ENCODE data around the gene ZNF536.

ZNF536 gene

DNA sequence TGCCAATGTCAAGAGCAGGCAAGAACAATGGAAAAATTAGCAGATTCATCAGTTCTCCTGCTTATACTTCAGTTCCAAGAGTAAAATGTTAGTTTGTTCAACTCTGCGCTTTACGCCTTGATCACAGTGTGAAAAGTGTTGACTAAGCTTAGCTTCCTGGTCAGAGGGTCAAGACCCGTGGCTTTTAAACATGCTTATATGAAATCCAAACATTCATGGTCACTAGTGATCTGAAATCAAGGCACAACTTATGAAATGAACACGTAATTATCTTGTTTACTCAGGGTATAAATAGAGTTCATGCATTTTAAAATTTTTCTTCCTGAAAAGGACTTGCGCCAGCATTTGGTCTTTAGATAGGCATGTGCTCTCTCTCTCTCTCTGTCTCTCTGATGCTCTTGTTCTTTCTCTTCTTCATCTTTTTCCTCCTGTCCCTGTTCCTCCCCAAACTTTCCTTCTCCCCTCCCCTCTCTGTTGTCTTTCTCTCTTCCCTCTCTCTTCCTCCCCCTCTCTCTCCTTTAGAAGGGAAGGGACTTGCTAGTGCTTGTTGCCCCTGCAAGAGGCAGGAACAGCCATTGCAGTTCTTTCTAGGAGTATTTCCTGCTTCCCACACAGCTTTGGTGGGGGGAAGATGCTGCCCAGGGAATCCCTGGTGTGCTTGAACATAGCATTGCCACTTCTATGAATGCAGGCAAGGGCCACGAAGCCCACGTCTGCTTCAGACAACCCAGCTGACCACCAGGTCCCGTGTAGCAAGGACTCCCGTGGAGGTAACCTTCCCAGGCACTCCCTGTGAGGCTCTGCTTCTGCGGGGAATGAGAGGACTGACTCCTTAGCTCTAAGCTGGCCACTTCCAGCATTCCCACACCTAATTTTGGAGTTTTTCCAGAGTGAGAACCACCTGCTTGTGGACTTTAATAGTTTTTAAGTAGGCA lies 7.1 kb upstream of the ZNF536 start:
- DNase-seq: no peak

DNA sequence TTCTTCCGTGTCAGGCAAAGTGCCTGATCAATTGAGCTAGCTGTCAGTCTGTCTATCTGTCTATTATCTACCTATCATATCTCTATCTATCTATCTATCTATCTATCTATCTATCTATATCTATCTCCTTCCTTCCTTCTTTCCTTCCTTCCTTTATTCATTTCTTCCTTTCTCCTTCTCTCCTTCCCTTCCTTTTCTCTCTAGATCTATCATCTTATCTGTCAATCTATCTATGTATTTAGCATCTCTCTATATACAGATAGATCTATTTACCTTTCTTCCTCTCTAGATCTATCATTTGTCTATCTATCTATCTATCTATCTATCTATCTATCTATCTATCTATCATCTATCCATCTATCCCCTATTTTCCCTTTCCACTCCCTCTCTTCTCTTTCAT lies 5.9 kb upstream of the ZNF536 start:
- no peak for DNase-seq

DNA sequence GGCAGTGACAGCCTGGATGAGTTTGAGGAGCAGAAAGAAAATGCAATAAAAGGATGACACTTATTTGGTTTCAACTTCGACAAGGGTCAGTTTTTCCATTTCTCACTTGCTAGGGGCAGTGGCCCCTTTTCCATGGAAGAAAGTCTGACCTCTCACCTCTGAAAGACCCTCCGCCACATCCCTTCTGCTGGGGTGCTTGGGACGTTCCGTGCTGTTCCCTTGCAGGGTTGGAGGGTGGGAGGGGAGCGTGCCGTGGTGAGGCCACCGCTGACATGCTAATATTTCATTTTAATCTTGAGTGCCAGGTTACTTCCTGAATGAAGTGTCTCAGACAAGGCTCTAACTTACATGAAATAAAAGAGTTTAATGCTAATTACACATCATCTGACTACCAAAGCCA lies 5.2 kb upstream of the ZNF536 start:
- DNase-seq: no peak

DNA sequence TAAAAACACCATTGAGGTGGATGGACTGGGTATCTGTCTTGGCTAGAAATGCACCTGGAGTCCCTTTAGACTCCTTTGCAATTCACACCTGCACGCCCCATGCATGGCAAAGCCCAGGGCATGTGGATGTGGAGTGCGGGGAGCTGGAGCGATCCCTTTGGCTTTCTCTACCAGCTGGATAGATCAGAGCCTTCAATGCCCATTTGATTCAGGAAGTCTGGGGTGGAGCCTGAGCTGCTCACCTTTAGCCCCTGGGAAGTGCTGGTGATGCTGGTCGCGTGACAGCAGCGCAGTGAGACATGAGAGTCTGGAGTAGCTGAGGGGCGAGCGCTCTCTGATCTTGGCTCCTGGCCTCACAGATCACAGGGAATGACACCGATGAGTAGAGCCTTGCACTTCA lies 4.8 kb upstream of the ZNF536 start:
- no peak for DNase-seq

DNA sequence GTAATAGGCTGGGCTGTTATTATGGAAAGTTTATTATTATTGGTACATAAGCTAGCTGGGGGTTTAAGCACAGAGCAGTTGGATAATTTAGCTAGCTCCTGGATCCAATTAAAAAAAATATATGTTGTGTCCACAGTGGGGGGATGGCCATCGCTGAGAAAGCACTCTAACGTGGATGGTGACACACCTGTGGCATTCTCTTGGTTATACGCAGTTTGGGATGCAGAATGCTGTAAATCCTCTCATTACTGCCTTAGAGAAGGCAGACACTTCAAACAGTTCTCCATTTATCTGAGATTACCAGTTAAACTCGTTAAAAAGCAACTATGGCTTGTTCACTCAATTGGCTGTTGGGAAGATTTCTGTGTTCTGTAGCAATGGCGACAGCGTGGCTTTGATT lies 2.4 kb upstream of the ZNF536 start:
- no peak for DNase-seq

DNA sequence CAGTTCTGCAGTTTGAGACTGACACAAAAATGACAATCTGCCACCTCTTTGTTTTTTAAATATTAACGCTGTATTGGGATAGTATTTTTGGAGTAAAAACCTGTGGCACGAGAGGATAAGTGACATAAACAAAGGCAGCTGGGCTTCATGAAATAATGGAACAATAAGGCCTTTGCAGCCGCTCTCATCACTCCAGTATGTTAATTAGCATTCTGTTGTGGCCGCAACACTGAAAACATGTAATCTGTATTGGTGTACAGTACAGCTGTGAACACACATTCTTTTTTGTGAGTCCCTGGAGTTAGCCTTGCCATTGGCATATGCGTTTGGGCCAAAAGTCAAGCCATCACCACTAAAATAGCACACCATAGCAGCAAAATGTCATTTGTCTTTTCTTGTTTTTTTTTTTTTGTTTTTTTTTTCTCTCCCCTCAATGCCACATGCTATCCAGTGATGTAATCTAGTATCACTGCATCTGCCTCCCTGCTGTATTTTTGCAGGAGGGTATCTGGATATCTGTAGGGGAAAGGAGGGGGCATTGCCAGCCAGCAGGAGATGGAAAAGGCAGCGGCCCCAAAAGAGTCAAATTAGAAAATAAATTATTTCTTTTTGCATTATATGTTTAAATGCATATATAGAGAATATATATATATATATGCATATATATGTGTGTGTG lies 885 bp upstream of the ZNF536 start:
- peak; percentile 16 for DNase-seq

DNA sequence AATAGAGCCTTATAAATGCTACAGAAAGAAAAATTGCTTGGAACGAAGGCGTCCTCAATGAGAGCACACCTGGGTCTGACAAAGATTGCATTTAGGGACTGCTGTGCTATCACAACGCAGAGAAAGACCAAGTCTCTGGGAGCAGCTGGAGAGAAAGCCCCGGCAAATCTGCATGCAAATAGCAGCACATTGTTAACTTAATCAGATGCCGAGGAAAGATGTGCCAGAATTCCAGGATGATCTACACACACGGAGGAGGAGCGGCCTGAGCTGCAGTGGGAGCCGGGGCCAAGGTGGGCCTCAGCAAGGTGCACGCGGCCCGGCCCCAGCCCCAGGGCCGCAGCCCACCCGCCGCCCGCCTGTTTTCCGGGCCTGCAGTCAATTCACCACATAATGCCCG lies 1.4 kb downstream of the ZNF536 start:
- no peak for DNase-seq

DNA sequence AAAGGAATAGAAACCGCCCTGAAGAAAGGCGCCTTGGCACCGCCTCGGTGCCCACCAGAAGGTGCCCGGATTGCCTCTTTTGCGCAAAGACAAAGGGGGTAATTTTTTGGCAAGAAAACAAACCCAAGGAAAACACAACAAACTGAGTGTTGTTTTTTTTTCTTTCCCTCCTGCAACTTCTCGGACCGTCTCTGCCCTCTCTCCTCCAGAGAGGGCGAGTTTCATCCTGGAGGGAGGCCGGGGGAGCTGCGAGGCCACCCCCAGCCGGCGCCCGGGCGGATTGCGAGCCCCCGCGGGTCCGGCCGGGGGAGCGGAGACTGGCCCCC lies 2.3 kb downstream of the ZNF536 start:
- no peak for DNase-seq

DNA sequence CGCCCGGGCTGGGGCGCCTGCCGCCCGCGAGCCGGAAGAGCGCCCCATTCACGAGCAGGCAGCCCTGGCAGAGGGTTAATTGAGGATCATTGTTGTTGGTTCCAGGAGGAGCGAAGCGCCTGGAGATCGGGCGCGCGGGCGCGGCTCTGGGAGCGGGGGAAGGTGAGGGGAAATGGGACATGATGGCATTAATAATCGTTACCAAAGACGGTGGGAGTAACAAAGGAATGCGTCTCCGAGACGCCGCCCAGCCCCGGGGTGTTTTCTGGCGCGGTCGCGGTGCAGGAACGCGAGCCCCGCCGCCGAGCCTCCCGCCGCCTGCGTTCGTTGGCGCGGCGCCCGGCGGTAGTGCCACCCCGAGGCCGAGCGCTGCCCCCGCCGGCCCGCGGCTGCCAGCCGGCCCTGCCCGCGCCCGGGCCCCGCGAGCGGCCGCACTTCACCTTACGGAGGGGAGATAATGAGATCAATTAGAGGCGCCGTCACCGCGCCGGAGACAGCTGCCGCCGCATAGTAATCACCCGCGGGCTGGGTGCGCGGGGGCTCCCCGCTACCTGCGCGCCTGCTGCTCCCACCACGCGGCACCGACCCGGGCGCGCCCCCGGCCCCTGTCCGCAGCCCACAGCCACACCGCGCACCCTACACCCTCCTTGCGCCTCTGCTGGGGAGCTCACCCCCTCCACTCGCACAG lies 2.8 kb downstream of the ZNF536 start:
- peak; percentile 6 for DNase-seq

DNA sequence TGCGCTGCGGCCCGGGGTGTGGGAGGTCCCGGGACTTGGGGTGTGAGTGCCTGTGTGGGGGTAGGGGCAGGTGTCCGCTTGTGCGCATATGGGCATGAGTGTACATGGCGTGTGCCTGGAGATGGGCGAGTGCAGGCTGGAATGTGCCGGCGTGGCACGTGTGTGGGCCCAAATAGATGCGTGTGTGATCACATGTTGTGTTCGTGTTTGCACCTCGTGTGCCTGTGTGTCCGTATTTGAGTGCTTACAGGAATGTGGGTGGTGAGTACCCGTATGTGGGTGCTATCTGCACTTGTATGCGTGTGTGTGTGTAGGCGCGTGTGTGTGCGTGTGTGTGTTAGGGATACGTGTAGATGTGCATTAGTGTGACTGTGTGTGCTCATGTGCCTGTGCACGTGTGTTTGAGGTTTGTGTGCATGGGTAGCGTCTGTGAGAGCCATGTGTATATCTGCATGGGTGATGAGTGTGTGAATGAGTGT lies 3.4 kb downstream of the ZNF536 start:
- no peak for DNase-seq

DNA sequence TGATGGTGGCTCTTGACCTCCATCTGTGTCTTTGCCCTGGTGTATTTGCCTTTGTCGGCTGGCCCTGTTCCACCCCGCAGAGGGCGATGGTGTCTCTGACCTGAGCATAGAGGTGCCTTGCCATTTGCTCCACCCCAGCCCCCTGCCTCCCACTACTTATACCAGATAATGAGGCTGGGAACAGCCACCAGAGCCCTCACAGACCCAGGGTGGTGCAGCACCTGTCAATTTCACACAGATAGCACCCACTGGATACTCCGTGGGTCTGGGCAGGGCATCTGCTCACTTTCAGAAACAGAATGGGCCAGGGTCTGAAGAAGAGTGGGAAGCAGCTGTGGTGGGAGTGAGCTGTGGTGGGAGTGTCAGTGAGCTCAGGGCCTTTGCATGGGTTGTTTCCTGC lies 4.1 kb downstream of the ZNF536 start:
- DNase-seq: no peak

DNA sequence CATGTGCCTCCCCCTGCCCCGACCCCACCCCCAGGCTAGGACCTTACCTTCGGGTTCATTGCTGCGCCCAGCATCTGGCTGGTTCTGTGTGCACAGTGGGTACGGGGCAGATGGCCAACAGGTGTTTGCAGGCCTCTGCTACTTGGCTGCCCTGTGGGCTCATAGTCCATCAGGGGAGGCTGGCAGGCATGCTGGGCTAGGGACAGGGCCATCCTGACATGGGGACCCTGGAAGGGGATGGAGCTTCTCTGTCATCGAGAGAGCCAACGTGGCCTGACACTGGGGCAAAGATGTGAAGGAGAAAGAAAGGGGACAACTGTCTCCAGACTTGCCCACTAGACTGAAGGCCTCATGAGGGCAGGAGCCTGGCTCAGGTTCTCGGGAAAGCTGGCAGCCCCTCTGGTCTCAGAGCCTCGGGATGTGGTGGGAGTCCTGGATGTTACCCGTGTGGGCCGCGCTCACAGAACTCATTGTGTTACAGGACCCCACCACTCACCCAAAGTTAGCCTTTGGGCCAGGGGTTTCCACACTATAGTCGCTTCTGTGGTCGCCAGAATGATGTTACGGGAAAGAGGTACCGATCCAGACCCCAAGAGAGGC lies 4.7 kb downstream of the ZNF536 start:
- DNase-seq: no peak

DNA sequence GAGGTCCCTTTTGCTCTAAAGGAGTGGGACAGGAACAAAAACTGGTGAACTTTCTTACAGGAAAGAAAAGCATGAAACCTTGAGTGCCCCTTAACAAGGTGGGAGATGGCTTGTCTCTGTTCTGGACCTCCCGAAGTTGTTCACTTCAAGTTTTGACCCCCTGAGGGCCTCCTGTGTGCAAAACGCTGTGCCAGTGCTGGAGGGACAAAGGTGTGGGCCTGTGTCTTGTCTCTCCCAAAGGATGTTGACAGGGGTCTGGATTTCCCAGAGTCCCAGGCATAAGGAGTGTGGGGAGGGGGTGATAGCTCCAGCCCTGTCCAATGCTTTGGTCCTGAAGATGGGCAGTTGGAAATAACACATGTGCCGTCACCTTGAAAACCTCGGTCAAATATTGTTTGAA lies 6.5 kb downstream of the ZNF536 start:
- no peak for DNase-seq

DNA sequence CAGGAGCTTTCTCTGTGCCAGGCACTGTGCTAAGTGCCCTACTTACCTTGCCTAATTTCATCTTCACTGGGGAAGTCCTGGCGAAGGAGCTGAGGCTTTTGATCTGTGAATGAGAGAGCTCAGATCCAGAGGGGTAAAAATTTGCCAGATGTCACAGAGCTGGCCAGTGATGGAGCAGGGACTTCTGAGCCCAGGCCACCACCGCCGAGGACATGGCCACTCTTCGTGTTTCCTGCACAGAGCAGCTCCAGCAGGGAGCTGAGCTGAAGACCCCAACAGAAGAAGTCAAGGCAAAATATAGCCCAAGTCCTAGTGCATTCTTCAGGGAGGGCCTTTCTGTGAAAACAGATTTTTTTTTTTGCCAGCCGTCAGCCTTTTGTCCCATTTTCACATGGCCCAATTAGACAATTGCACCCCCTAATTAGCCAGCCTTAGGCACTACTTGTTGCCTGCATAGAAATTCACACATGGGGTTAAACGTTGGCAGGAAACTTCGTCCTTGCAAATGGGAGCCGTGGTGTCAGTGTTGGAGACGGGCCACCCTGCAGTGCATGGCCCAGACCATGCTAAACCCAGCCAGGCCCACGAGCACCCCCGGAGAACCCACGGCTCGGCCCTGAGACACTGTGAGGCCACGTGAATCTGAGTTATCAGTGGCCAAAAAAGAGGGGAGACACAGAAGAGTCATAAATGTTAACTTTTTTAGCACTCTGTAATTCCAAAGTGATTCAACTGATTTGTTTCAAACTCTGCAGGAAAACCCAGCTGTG lies 7.8 kb downstream of the ZNF536 start:
- no peak for DNase-seq

DNA sequence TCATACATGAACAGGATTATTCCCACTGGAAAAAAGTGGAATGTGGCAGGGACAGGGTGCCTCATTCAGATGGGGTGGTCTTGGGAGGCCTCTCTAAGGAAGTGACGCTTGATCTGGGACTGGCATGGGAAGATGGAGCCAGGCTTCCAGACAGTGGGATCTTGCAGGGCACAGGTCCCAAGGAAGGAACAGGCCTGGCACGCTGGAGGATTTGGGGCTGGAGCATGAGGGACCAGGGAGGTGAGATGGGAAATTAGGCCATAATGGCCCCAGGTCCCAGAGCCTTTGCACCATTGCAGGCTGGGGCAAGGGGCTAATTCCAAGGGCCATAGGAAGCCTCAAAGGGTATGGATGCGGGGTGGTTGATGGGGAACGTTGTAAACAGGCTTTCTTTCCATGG lies 9.2 kb downstream of the ZNF536 start:
- DNase-seq: no peak

DNA sequence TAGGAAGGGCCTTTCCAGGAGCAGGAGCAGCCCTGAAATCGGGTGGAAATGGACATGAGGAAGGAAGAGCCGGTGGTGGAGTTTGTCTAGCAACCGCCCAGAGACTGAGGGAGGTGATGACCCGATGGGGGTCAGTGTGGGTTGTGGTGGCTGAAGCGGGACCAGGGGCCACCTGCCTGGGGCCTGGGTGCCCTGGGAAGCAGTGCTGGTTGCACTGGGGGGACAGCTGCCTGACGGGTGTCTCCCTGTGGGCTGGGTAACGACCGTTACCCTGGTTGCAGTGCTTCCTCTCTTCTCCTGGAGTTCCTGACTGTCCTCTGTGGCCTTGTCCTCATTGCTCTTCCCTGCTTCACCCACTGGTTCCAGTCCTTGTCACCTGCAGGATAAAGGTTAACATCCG lies 13.0 kb downstream of the ZNF536 start:
- DNase-seq: no peak

DNA sequence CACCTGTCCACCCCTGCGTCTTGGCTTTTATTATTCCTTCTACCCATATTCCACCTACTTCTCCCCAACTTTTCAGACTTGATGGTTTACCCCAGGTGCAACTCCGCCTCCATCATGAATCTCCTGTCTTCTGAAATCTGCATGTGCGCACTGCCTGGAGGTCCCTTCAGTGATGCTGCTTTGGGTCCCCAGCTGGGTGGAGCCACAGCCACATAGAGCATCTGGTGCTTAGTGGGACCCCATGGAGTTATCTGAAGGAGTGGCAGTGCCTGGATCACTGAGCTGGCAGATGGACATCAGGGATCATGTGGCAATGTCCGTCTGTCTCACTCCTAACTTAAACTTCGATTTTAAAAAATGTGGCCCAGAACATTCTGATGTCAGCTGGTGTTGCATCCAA lies 13.5 kb downstream of the ZNF536 start:
- DNase-seq: no peak

DNA sequence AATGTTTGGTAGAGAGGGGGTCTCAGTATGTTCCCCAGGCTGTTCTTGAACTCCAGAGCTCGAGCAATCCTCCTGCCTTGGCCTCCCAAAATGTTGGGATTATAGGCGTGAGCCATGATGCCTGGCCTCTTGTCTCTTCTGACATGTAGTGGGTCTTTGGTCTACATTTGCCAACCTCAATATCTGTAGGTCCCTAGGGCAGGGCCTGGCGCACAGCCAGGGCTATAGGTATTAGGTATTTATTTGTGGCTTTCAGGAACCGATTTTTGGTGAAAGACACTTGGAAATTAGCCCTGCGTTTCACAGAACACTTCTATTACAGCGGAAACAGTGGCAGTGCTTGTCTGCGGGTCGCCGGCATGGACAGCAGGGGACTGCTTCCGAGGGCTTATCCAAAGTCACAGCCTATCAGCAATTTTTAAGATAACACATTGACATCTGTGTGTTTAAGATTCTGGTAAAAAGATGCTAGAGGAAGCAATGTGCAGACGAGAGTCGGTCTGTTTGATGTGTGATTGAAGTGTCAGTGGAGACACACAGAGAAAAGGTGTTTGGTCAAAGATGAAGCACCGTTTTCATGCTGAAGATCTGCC lies 14.5 kb downstream of the ZNF536 start:
- no peak for DNase-seq

DNA sequence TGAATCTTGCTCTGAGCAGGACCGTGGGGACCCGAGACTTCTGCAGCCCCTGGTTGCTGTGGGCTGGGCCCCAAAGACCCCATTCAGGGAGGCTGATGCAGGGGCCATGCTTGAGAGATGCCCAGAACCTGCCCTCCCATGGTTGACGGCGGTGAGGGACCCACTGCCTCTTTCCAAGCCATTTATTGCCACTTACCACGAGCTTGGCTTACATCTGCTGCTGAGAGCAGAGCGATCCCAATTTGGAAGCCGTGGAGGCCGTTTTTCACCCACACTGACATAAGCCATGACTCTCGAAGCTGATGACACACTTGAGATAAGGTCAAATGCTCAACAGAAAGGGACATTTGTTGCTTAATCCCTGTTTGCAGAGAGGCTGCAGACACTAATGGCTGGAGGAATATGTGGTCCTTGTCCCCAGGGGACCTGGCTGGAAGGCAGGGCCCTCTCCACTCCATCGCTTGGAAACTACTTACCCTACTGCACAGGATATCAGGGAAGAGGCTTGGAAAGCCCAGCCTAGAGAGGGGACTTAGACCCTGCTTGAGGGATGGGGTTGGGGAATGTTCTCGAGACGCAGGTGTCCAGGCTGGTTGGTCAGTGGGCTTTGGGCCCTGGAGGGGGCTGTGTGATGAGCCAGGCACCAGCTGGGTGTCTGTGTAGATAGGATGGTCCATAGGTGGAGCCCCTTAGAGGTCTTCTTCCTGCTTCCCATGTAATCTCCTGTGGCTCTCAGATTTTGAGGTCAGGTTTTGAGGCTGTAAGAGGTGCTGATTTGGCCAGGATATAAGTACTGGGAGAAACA lies 15.3 kb downstream of the ZNF536 start:
- DNase-seq: no peak

DNA sequence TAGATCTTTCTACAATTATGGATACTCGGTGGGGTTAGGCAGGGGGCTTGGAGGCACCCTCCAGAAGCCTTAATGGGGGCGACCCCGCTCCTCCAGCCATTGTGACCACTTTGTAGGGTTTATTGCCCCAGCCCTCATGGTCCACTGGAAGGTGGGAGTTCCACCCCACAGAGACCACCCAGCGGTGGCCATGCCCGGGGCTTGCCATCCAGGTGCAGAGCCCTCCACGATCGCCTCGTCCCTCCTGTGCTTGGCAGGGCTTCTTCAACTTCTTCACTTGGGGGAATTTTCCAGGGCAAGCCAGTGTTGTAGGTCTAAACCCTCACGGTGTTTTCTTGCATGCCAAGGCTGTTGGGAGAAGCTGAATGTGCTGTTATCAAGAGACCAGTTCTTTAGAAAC lies 16.1 kb downstream of the ZNF536 start:
- DNase-seq: no peak

DNA sequence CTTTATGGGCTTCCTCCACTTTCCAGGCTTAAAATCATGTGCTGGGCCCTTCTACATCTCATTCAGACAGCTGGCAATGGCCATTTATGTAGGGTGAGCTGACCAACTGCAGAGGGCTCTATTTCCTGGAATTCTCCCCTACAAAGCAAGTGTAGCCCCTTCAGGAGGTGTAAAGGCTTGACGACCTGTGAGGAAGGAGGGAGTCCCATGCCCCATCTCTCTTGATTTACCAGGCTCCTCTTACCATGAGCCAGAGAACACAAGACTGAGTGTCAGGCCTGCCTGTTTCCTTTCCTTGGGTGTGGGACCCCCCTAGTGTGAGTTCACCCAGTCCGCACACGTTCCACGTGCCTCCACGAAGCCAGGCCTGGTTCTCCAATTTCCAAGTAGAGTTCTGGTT lies 16.6 kb downstream of the ZNF536 start:
- no peak for DNase-seq
